GM19238 (cell line): Measurements from ENCODE around the gene CD34.

Experiments
- DNase-seq: peaks from one replicate; pipeline ENCODE4 v3.0.0; 2011; ENCODE audit warnings: low spot score; ENCODE audit not compliant: insufficient read length

Gene CD34

DNA sequence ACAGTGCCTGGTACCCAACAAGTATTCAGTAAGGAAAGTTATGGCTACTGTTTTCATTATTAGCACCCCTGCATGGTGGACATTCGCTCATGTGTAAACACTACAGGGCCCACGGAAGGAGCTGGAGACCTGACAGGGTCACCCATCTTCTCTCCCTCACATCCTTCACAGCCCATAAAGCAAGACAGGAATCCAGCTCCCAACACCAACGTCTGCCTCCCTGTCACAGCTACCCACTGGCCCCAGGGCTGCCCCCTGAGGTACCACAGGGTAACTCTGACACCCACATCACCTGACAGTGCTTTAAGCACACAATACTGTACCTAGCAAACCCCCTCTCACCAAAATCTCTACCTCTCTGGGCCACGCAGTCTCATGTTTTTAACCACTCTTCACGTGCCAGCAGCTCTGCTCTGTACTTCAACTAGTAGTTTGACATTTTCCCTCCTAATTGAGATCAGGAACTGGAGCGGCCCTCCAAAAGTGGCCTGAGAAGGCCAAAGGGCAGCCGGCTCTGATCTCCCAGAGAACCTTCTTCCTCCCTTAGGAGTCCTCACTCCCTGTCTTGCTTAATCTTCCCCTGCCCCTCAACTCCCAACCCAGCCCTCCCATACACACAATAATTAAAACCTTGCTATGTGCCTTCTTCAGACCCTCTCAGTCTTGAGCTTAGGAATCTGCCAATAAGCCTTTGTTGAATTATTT is 76.8 kb downstream of the CD34 start:
- DNase-seq = no peak

DNA sequence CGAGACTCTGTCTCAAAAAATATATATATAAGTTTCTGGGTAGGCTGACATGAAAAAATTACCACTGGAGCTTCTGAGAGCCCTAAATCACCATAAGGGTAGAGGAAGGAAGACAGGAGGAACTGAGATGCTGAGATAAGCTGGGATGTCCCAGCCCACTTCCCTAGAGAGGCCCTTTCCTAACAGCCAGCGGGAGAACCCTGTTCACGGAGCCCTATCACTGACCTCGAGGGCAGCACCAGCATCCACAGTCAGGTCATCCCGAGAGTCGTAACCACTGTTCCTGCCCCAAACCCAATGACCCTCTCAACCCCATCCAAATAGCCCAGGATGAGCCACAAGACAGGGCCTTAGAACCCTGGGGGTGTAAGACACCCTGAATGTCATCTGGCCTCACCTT is 77.5 kb downstream of the CD34 start:
- no peak for DNase-seq

DNA sequence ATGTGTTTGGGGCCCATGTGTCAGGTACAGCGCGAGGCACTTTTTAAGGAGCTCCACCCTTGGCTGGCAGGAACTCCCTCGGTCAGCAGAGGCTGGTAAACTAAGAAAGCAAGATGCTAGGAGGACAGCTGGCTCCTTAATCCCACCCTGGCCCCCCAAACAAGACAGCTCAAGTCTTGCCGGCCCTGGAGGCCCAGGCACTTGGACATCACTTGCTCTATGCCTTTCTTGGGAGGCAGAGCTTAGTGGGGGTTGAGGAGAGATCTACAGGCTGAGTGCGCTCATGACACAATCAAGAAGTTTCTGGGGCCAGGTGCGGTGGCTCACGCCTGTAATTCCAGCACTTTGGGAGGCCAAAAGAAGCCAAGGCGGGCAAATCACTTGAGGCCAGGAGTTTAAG is 78.1 kb downstream of the CD34 start:
- DNase-seq = no peak

GRCh38 chr1:207831517-207832327 is 79.2 kb downstream of the CD34 start:
- peak; percentile 56 for DNase-seq
